ENCODE results near the gene SPEN.

- TF ChIP-seq HNF1B (CRISPR knock-in tag; IDR thresholded peaks at IDR 0.05) (no peak), ZSCAN30 (CRISPR knock-in tag; IDR thresholded peaks at IDR 0.05) (no peak), CTCF (CRISPR knock-in tag; IDR thresholded peaks at IDR 0.05) (no peak), PBX3 (CRISPR knock-in tag; IDR thresholded peaks at IDR 0.05; ENCODE audit: borderline replicate concordance) (no peak), TRIM24 (CRISPR knock-in tag; IDR thresholded peaks at IDR 0.05) (no peak)
Measured at GRCh38 chr1:15950302-15950701, 102.8 kb downstream of the SPEN start.
